Neutrophil (primary cell): Measurements from ENCODE around the gene IRF4.

Source experiments
- H3K27ac ChIP-seq: fragments of 200-600 bp; sonication (generic); 2 replicates; pipeline ENCODE4 v1.5.1; 2016; ENCODE audit warnings: mild to moderate bottlenecking, moderate library complexity
- H3K27me3 ChIP-seq: fragments of 200-600 bp; sonication (generic); 2 replicates; pipeline ENCODE4 v1.6.0; 2016; ENCODE audit warnings: mild to moderate bottlenecking
- H3K36me3 ChIP-seq: fragments of 200-600 bp; sonication (generic); 2 replicates; pipeline ENCODE4 v1.5.1; 2017
- H3K4me1 ChIP-seq, 2 experiments: fragments of 200-600 bp in 1 of 2; sonication (generic) in 1 of 2; 1 replicate in 1 of 2; 2 replicates in 1 of 2; pipeline versions ENCODE4 v1.5.1 to v1.6.1; 2013 to 2016; ENCODE audit warnings: low read depth in 1 of 2, low read length in 1 of 2, mild to moderate bottlenecking in 1 of 2, moderate library complexity in 1 of 2; ENCODE audit not compliant: control insufficient read depth in 1 of 2, insufficient read depth in 1 of 2
- H3K4me3 ChIP-seq, 2 experiments: fragments of 200-600 bp in 1 of 2; sonication (generic) in 1 of 2; 1 replicate in 1 of 2; 2 replicates in 1 of 2; pipeline ENCODE4 v1.5.1; 2013 to 2016; ENCODE audit warnings: low read depth in 1 of 2, low read length in 1 of 2, mild to moderate bottlenecking in 1 of 2, moderate library complexity in 1 of 2
- H3K9me3 ChIP-seq: fragments of 200-600 bp; sonication (generic); 2 replicates; pipeline ENCODE4 v1.5.1; 2016
- TF ChIP-seq, protein P1 (sequence below): fragments of 200-600 bp; sonication (generic); IDR thresholded peaks from 2 replicates; pipeline ENCODE4 v1.5.1; 2016; ENCODE audit warnings: antibody characterized with exemption

The IRF4 gene

GRCh38 chr6:395432-396125 lies 4.0 kb downstream of the IRF4 start:
- Histone ChIP-seq H3K4me1 (peaks cover 24 to 27% of the 10 kb centered on the region in 2 experiments), H3K4me3 (no peak overlapping the region), H3K27me3 (peaks cover 100% of the 10 kb centered on the region), H3K36me3 (no peaks in the 10 kb centered on the region), H3K9me3 (no peaks in the 10 kb centered on the region), H3K27ac (no peak overlapping the region)
- TF ChIP-seq, protein P1, sequence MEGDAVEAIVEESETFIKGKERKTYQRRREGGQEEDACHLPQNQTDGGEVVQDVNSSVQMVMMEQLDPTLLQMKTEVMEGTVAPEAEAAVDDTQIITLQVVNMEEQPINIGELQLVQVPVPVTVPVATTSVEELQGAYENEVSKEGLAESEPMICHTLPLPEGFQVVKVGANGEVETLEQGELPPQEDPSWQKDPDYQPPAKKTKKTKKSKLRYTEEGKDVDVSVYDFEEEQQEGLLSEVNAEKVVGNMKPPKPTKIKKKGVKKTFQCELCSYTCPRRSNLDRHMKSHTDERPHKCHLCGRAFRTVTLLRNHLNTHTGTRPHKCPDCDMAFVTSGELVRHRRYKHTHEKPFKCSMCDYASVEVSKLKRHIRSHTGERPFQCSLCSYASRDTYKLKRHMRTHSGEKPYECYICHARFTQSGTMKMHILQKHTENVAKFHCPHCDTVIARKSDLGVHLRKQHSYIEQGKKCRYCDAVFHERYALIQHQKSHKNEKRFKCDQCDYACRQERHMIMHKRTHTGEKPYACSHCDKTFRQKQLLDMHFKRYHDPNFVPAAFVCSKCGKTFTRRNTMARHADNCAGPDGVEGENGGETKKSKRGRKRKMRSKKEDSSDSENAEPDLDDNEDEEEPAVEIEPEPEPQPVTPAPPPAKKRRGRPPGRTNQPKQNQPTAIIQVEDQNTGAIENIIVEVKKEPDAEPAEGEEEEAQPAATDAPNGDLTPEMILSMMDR, result no peak

DNA sequence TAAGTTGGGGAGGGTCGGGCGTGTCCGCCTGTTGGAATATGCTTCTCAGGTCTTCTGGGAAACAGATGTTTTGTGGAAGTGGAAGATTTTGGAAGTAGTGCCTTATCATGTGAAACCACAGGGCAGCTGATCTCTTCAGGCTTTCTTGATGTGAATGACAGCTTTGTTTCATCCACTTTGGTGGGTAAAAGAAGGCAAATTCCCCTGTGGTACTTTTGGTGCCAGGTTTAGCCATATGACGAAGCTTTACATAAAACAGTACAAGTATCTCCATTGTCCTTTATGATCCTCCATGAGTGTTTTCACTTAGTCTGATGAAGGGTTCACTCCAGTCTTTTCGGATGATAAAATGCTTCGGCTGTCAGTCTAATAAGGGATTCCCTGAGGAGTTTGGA lies 4.6 kb downstream of the IRF4 start:
- Histone ChIP-seq H3K27me3 (peaks cover 100% of the 10 kb centered on the region), H3K4me1 (peaks cover 23 to 25% of the 10 kb centered on the region in 2 experiments), H3K9me3 (no peaks in the 10 kb centered on the region), H3K4me3 (no peak overlapping the region), H3K27ac (no peak overlapping the region), H3K36me3 (no peaks in the 10 kb centered on the region)
- TF ChIP-seq, protein P1, result no peak

DNA sequence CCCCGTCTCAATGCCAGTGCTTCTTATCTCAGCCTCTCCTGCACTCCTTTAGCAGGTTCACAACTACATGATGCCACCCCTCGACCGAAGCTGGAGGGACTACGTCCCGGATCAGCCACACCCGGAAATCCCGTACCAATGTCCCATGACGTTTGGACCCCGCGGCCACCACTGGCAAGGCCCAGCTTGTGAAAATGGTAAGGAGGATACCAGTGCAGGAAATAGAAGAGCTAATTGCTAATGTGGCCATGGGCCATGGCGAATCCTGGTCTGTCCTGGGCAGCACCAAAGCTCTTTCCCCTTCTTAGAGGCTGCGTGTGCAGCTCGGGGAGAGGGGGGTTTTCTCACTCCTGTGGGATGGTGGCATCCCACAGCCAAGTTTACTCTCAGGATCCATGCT lies 5.5 kb downstream of the IRF4 start:
- no peak overlapping the region for H3K4me3 ChIP-seq
- no peaks in the 10 kb centered on the region for H3K9me3 ChIP-seq
- TF ChIP-seq, protein P1, result no peak
- no peaks in the 10 kb centered on the region for H3K36me3 ChIP-seq
- H3K27me3 ChIP-seq, result peaks cover 99% of the 10 kb centered on the region
- no peak overlapping the region for H3K27ac ChIP-seq
- peaks cover 16 to 17% of the 10 kb centered on the region in 2 experiments for H3K4me1 ChIP-seq

GRCh38 chr6:397604-398003 lies 6.1 kb downstream of the IRF4 start:
- H3K36me3 ChIP-seq, result no peaks in the 10 kb centered on the region
- peaks cover 10 to 11% of the 10 kb centered on the region in 2 experiments for H3K4me1 ChIP-seq
- no peak overlapping the region for H3K27ac ChIP-seq
- no peak overlapping the region for H3K4me3 ChIP-seq
- peaks cover 93% of the 10 kb centered on the region for H3K27me3 ChIP-seq
- TF ChIP-seq, protein P1, result no peak
- no peaks in the 10 kb centered on the region for H3K9me3 ChIP-seq

DNA sequence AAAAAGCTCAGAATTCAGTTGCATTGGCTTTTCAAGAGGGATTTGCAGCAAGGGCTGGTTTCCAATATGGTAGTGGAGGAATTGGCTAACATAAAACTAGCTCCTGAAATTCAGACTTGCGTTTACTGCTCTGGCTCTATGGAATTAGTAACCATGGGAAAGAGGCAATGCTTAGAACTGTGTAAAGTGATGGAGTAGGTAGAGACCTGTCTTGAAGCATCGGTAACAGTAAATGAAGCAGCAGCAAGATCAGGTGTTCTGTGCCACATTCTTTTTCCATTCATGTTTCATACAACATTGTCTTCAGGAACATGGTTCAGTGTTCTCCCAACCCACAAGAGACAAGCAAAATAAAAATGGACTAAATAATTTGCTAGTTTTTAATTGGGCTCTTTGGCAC lies 6.5 kb downstream of the IRF4 start:
- H3K36me3 ChIP-seq, result no peaks in the 10 kb centered on the region
- H3K4me3 ChIP-seq, result no peak overlapping the region
- TF ChIP-seq, protein P1, result no peak
- peaks cover 6 to 8% of the 10 kb centered on the region in 2 experiments for H3K4me1 ChIP-seq
- no peaks in the 10 kb centered on the region for H3K9me3 ChIP-seq
- peaks cover 90% of the 10 kb centered on the region for H3K27me3 ChIP-seq
- H3K27ac ChIP-seq, result no peak overlapping the region
